GM12891 (cell line): ENCODE data around the gene FSD1.

Experiments
- POLR2A ChIP-seq: IDR thresholded peaks from 2 replicates; pipeline ENCODE4 v1.6.1; 2011; ENCODE audit warnings: low read depth, low read length, control low read depth
- POLR2AphosphoS5 ChIP-seq: IDR thresholded peaks from 2 replicates; pipeline ENCODE4 v1.6.1; 2011; ENCODE audit warnings: low read depth, low read length, control low read depth
- POU2F2 ChIP-seq: IDR thresholded peaks from 2 replicates; pipeline ENCODE4 v1.6.1; 2011; ENCODE audit warnings: low read depth, mild to moderate bottlenecking, control low read depth, low read length, moderate library complexity
- SPI1 ChIP-seq: IDR thresholded peaks from 2 replicates; pipeline ENCODE4 v1.6.1; 2011; ENCODE audit warnings: low read depth, low read length, control low read depth
- TAF1 ChIP-seq: IDR thresholded peaks from 2 replicates; pipeline ENCODE4 v1.6.1; 2011; ENCODE audit warnings: low read depth, low read length, control low read depth

DNA sequence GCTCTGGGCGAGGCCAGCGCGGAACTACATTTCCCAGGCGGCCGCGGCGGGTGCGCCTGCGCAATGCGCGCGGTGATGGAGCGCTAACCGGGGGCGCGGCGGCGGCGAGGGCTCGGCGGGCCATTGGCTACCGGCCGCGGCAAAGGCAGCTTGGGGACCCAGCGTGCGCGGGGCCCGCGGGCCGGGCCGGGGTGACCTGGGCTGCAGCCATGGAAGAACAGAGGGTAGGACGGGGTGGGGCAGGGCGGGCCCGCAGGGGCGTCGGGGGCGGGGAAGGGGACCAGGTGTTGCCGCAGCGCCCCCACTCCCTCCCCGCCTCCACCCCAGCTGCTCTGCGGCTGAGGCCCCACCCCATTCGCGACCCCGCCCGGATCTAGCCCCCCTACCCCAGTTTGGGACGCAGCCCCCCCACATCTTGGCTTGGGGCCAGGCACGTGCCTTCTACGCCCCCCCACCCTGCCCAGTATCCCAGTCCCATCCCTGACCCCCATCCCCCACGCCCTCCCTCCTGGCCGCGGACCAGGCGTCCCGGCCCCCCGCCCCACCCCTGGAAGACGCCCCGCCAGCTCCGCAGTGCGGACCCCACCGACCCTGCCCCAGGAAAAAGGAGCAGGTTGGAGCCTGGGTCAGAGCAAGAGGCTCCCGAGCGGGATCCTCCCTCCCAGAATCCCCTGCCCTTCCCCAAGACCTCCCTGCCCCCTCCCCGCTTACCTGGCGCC is at the start of gene FSD1:
- TF ChIP-seq POLR2A (no peak), SPI1 (no peak), POU2F2 (no peak), POLR2AphosphoS5 (no peak), TAF1 (no peak)
